HG02588 (cell line): ENCODE results near the gene PCDH18.

ENCODE experiments used
- ATAC-seq: cut with Tn5 transposase; IDR thresholded peaks from one replicate; pipeline ENCODE4 v1.9.1; 2021; ENCODE audit warnings: mild to moderate bottlenecking, moderate library complexity; ENCODE audit not compliant: unreplicated experiment

The PCDH18 gene

GRCh38 chr4:137471461-137471860, 60.8 kb downstream of the PCDH18 start:
- no peak for ATAC-seq

GRCh38 chr4:137470806-137471205, 61.5 kb downstream of the PCDH18 start:
- ATAC-seq, result no peak
